Stimulated activated CD4-positive, alpha-beta T cell treated with anti-CD3 and anti-CD28 coated beads, Interleukin-2, amount 100 ng/mL, for 4 hours (primary cell): ENCODE results near the gene HELZ2.
"Not testable (repeated sequence)": the region's sequence is repeated elsewhere in the genome, so short reads cannot be mapped to it uniquely, and the experiment has no call there.

ENCODE experiments used
- DNase-seq: peaks from one replicate; pipeline ENCODE4 v3.0.0-alpha.2; 2020; ENCODE audit warnings: low read depth

HELZ2 gene

GRCh38 chr20:63574156-63574828 is at the start of gene HELZ2:
HELZ2 (minus strand) TSS chr20:63574239; CDS start chr20:63572385, 1,854 bp downstream.
- DNase-seq: peak; percentile 71

- no peak for DNase-seq
Observed at GRCh38 chr20:63622732-63623131, 48.7 kb upstream of the HELZ2 start.

- no peak for DNase-seq
Observed at GRCh38 chr20:63622096-63622495, 48.1 kb upstream of the HELZ2 start.

GRCh38 chr20:63620991-63621390 is 47.0 kb upstream of the HELZ2 start:
- DNase-seq: no peak

- no peak for DNase-seq
Observed at GRCh38 chr20:63619505-63619904, 45.5 kb upstream of the HELZ2 start.

GRCh38 chr20:63619086-63619485 is 45.0 kb upstream of the HELZ2 start:
- no peak for DNase-seq

- no peak for DNase-seq
Observed at GRCh38 chr20:63618291-63618980, 44.4 kb upstream of the HELZ2 start.

GRCh38 chr20:63617876-63618265 is 43.8 kb upstream of the HELZ2 start:
- DNase-seq: no peak

GRCh38 chr20:63617092-63617875 is 43.2 kb upstream of the HELZ2 start:
- no peak for DNase-seq

- DNase-seq: not testable (repeated sequence)
Observed at GRCh38 chr20:63613863-63614594, 40.0 kb upstream of the HELZ2 start.

- DNase-seq: no peak
Observed at GRCh38 chr20:63612276-63612931, 38.4 kb upstream of the HELZ2 start.

GRCh38 chr20:63611646-63612045 is 37.6 kb upstream of the HELZ2 start:
- no peak for DNase-seq

GRCh38 chr20:63610581-63611435 is 36.8 kb upstream of the HELZ2 start:
- DNase-seq: no peak

- DNase-seq: no peak
Observed at GRCh38 chr20:63606686-63607085, 32.6 kb upstream of the HELZ2 start.

- no peak for DNase-seq
Observed at GRCh38 chr20:63602321-63602720, 28.3 kb upstream of the HELZ2 start.

GRCh38 chr20:63601679-63602078 is 27.6 kb upstream of the HELZ2 start:
- not testable (repeated sequence) for DNase-seq

GRCh38 chr20:63599396-63600050 is 25.5 kb upstream of the HELZ2 start:
- no peak for DNase-seq

- no peak for DNase-seq
Observed at GRCh38 chr20:63598479-63599395, 24.7 kb upstream of the HELZ2 start.
